GM15510 (cell line): ENCODE results near the gene ITPRID2.
A peak's percentile ranks its signal among the peaks of the same experiment; 100 is the strongest.

ENCODE experiments used
- POLR2A ChIP-seq: IDR thresholded peaks from 3 replicates; pipeline ENCODE4 v1.6.1; 2011; ENCODE audit warnings: borderline replicate concordance; ENCODE audit not compliant: insufficient read length; ENCODE audit errors: extremely low read depth

ITPRID2 gene

DNA sequence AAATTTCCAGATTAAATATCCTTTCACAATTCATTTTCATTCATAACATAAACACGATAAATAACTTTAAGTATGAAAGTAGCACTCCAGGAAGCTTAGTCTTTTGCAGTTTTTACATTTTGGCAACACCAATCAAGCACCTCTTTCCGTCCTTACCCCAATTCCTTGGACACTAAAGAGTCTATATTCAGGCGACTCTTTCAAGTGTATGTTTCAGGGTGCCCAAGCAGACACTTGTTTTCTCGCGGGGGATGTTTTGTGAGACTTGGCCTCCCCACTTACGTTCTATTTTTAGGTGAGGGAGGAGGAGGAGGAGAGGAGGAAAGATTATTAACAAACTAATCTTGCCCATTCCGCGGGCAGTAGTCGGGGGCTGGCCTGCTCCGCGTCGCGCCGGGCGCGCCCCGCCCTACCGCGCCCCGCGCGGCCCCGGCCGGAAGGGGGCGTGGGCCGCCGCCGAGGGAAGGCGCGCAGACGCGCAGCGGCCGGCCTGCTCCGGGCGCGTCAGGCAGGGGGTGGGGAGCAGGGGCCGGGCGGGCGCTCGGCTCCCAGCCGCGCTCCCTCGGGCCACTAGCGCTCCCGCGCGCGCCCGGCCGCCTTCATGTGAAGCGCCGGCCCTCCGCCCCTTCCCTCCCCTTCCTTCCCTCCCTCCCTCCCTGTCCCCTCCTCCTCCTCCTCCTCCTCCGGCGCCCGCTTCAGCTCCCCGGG lies at the start of gene ITPRID2:
TSS of gene ITPRID2 (plus strand) at position 473 of the 708 bp plus-strand sequence. CDS start 337 bp downstream, outside the sequence.
- TF ChIP-seq POLR2A = peak; percentile 54

- no peak for TF ChIP-seq POLR2A
These were observed 46.8 kb upstream of the ITPRID2 start for GRCh38 chr2:181844551-181845290.

GRCh38 chr2:181846399-181847197 lies 44.9 kb upstream of the ITPRID2 start:
- TF ChIP-seq POLR2A = no peak

DNA sequence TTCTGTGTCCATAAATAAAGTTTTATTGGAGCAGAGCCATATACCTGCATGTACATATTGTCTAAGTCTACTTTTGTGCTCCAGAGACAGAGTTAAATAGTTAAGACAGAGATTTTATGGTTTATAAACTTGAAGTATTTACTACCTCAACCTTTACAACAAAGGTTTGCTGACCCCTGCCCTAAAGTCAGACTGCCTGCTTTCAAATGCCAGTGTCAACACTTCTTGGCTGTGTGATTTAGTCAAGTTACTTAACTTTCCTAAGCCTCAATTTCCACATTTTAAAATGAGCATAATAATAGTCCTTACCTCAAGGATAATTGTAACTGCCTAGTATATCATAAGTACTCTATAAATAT lies 44.4 kb upstream of the ITPRID2 start:
- TF ChIP-seq POLR2A = no peak

DNA sequence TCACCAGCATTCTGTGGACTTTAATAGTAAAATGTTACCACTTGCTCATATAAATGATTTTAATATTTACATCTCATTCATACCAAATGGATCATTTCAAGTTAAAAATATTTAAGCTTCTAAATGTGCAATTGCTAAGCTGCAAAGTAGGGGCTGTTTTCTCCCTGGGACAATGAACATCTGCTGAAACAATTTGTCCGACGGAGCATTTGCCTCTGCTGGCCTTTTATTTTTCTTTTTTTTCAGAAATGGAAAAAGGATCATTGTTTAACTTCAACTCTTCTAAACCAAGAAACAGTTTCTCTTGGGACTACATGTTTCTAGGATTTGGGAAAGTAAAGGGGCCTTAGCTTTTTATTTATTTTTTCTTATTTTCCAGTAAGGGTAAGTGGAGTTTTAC lies 43.8 kb upstream of the ITPRID2 start:
- no peak for TF ChIP-seq POLR2A

DNA sequence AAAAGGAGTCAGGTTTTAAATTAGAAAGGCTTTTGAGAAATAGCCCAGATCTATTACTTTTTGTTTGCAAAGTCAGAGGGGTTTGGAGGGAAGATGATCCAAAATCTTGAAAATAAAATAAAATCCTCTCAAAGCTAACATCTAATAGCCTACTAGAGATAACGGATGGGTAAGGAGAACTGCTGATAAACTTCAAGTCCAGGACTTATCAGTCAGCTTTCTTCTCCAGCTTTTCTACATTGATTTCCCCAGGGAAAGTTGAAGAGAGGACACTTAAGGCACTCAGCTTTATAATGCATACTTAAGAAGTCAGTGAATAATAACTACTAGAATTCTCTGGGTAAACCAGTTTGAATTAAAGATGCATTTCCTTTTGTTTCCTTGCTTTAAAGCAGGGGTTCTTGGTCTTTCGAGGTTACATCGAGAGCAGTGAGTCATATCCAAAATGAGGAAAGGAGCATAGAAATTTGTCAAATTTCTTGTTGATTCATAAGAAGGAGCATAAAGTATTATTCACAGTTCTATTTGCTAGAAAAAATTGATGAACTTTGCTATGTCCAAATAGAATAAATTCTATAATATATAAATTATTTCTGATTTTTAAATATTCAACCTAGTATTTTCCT lies 43.2 kb upstream of the ITPRID2 start:
- TF ChIP-seq POLR2A = no peak

GRCh38 chr2:181849601-181850000 lies 41.9 kb upstream of the ITPRID2 start:
- no peak for TF ChIP-seq POLR2A

DNA sequence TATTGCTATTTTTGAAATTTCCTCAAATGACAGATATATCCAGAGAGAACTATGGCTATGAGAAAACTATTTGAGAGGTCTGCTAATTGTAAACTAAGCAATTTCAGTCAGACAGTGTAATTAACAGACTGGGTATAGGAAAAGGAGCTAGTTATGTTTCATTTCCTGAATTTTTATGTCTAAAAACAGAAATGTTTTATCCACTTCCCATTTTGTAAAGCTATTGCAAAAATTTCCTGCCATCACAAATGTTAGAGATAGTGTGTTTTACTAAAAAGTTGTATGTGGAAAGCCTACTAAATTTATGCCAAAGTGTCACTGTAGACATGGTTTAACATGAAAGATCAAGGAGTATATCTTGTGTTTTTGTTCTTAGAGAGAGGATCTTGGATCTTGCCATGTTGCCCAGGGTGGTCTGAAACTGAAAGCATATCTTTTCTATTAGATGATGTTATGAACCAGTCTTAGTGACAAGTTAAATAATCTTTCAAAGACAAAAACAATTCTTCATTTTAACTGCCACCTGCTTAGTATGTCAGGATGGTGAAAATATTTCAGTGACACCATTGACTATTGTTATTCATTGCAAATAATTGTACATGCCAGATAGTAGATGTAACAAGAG lies 40.5 kb upstream of the ITPRID2 start:
- no peak for TF ChIP-seq POLR2A

DNA sequence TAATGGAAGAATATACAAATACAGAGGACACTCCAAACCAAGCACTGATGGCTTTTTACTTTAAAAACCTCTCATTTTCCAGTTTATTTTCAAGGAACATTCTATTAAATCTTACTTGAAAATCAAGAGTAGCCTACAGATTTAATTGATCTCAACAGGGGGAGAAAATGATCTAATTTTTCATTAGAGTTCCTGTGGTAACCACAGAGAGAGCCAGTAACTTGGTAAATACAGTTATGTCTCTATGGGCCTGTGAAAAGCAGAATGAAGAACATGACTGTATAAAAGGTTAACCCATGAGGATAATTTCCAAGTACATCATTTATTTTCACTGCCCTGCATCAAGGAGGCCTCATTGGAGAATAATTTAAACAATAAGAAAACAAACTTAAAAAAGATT lies 39.8 kb upstream of the ITPRID2 start:
- no peak for TF ChIP-seq POLR2A

- no peak for TF ChIP-seq POLR2A
These were observed 37.8 kb upstream of the ITPRID2 start for GRCh38 chr2:181853696-181854095.

DNA sequence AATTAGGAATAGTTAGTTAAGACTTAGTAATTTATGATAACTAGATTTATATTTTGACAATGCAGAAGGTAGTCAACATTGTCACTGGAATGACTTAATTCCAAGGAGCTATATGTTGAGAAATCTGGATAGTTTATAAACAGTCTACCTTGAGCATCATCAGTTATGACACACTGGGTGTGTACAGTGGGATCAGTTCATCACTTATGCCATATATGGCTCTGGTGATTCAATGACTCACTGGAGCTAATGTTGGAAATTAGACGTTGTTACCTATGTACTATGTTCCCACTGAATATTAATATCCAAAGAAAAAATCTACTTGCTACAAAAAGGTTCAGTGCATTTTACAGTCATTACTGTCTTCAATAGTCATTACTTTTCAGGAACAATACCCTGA lies 34.0 kb upstream of the ITPRID2 start:
- no peak for TF ChIP-seq POLR2A

- TF ChIP-seq POLR2A = no peak
These were observed 32.9 kb upstream of the ITPRID2 start for GRCh38 chr2:181858600-181858999.

DNA sequence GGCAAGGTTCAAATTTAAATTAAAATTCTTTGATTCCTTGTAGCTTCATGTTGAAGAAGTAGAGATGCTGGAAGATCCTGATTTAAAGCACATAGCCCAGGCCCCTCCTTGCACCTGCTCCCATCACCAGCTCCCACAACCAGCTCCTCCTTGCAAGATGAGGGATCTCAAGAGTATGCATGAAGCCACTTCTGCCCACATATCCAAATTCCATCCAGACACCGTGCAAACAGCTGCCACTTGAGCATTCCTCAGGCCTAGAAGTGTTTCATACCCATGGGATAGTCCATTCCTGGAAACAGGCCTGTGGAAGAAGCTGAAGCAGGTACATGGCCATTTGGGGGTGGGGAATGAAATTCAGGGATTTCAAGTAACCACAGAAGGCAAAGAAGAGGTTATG lies 32.4 kb upstream of the ITPRID2 start:
- TF ChIP-seq POLR2A = no peak

GRCh38 chr2:181859803-181860202 lies 31.7 kb upstream of the ITPRID2 start:
- TF ChIP-seq POLR2A = no peak
